ENCODE measurements around the gene CISD3. TPM values are rescaled to one million over a fixed set of nuclear protein-coding genes. Genes with fewer than 3 reads are reported as not detected.

Gene CISD3
- total and polyA plus RNA-seq, 3 experiments from 2014 or later = 58.2 to 73.4 (median 59.6) TPM

- Histone ChIP-seq H3K4me3 (ENCODE audit: low read length) (peak overlapping the region; percentile 47), H3K36me3 (ENCODE audit: insufficient read depth, low read length) (peaks cover 5% of the 10 kb centered on the region), H3K27me3 (ENCODE audit: insufficient read depth, low read length, poor library complexity, severe bottlenecking) (peaks cover 39% of the 10 kb centered on the region), H3K9me3 (ENCODE audit: low read length) (no peaks in the 10 kb centered on the region), H3K27ac (ENCODE audit: low read depth, low read length) (no peak overlapping the region), H3K4me1 (ENCODE audit: insufficient read depth, low read length) (peaks cover 61% of the 10 kb centered on the region)
- no peak for DNase-seq
- Mint-ChIP-seq H3K4me3 (peak overlapping the region in 6 of 7 donors; percentile 73 to 100 (median 96)), H3K4me1 (peaks cover 49 to 73% (median 55%) of the 10 kb centered on the region in 3 donors), H3K36me3 (peaks cover 3 to 22% (median 7%) of the 10 kb centered on the region in 3 donors), H3K27me3 (peaks cover 39 to 48% of the 10 kb centered on the region in 2 donors), H3K27ac (peak overlapping the region in 1 of 8 donors; percentile 27), H3K9me3 (peaks cover 0 to 3% (median 0%) of the 10 kb centered on the region in 5 donors)
- POLR2A ChIA-PET = no interaction called here
- CTCF ChIA-PET = no interaction called here
These were observed 19.8 kb downstream of the CISD3 start for GRCh38 chr17:38750044-38750311.

- DNase-seq = peak in 1 of 5 donors; percentile 24
- Mint-ChIP-seq H3K27ac (peak overlapping the region in 6 of 8 donors; percentile 10 to 93 (median 44)), H3K36me3 (peaks cover 3 to 24% (median 7%) of the 10 kb centered on the region in 3 donors), H3K4me3 (peak overlapping the region; percentile 88 to 100 (median 98)), H3K4me1 (peaks cover 49 to 73% (median 55%) of the 10 kb centered on the region in 3 donors), H3K9me3 (peaks cover 0 to 3% (median 0%) of the 10 kb centered on the region in 5 donors), H3K27me3 (peaks cover 38 to 44% of the 10 kb centered on the region in 2 donors)
- peaks cover 39% of the 10 kb centered on the region for H3K27me3 ChIP-seq (ENCODE audit: insufficient read depth, low read length, poor library complexity, severe bottlenecking)
- H3K4me3 ChIP-seq (ENCODE audit: low read length) = peak overlapping the region; percentile 98
- peaks cover 7% of the 10 kb centered on the region for H3K36me3 ChIP-seq (ENCODE audit: insufficient read depth, low read length)
- POLR2A ChIA-PET = interaction anchor here (0.6 to 2.3 kb wide), 3 partner anchors 16 to 192 kb away, joined by 3 to 10 read pairs (median 3); no protein-coding TSS in a partner anchor
- H3K4me1 ChIP-seq (ENCODE audit: insufficient read depth, low read length) = peaks cover 61% of the 10 kb centered on the region
- no peaks in the 10 kb centered on the region for H3K9me3 ChIP-seq (ENCODE audit: low read length)
- CTCF ChIA-PET = interaction anchor here (1.8 to 2.5 kb wide), 2 partner anchors 15 to 19 kb away, joined by 4 to 15 read pairs; no protein-coding TSS in a partner anchor
- H3K27ac ChIP-seq (ENCODE audit: low read depth, low read length) = peak overlapping the region; percentile 91
These were observed 20.4 kb downstream of the CISD3 start for GRCh38 chr17:38750312-38751121.

- H3K27ac ChIP-seq (ENCODE audit: low read depth, low read length) = peak overlapping the region; percentile 91
- peaks cover 61% of the 10 kb centered on the region for H3K4me1 ChIP-seq (ENCODE audit: insufficient read depth, low read length)
- H3K36me3 ChIP-seq (ENCODE audit: insufficient read depth, low read length) = peaks cover 14% of the 10 kb centered on the region
- H3K9me3 ChIP-seq (ENCODE audit: low read length) = no peaks in the 10 kb centered on the region
- H3K27me3 ChIP-seq (ENCODE audit: insufficient read depth, low read length, poor library complexity, severe bottlenecking) = peaks cover 39% of the 10 kb centered on the region
- Mint-ChIP-seq H3K9me3 (peaks cover 0 to 3% (median 0%) of the 10 kb centered on the region in 5 donors), H3K4me3 (peak overlapping the region; percentile 88 to 100 (median 98)), H3K36me3 (peaks cover 3 to 32% (median 7%) of the 10 kb centered on the region in 3 donors), H3K27me3 (peaks cover 31 to 36% of the 10 kb centered on the region in 2 donors), H3K27ac (peak overlapping the region in 7 of 8 donors; percentile 89 to 99 (median 97)), H3K4me1 (peaks cover 52 to 78% (median 55%) of the 10 kb centered on the region in 3 donors)
- ChIA-PET CTCF (interaction anchor here (0.7 to 2.5 kb wide), 6 partner anchors 11 to 193 kb away, joined by 3 to 15 read pairs (median 4); partner anchors contain the start of gene EPOP), POLR2A (interaction anchor here (0.6 to 2.3 kb wide), 7 partner anchors 8 to 193 kb away, joined by 3 to 10 read pairs (median 4); no protein-coding TSS in a partner anchor)
- DNase-seq = no peak
- peak overlapping the region; percentile 98 for H3K4me3 ChIP-seq (ENCODE audit: low read length)
These were observed 21.1 kb downstream of the CISD3 start for GRCh38 chr17:38751144-38751807.

- peaks cover 3 to 35% (median 7%) of the 10 kb centered on the region in 3 donors for H3K36me3 Mint-ChIP-seq
- H3K27ac Mint-ChIP-seq = peak overlapping the region; percentile 89 to 99 (median 97)
- Histone ChIP-seq H3K9me3 (ENCODE audit: low read length) (no peaks in the 10 kb centered on the region), H3K4me1 (ENCODE audit: insufficient read depth, low read length) (peaks cover 57% of the 10 kb centered on the region), H3K27ac (ENCODE audit: low read depth, low read length) (peak overlapping the region; percentile 91), H3K36me3 (ENCODE audit: insufficient read depth, low read length) (peaks cover 17% of the 10 kb centered on the region), H3K4me3 (ENCODE audit: low read length) (peak overlapping the region; percentile 98), H3K27me3 (ENCODE audit: insufficient read depth, low read length, poor library complexity, severe bottlenecking) (peaks cover 33% of the 10 kb centered on the region)
- peaks cover 25 to 31% of the 10 kb centered on the region in 2 donors for H3K27me3 Mint-ChIP-seq
- peak; percentile 66 to 89 (median 82) for DNase-seq
- H3K4me1 Mint-ChIP-seq = peaks cover 47 to 73% (median 52%) of the 10 kb centered on the region in 3 donors
- POLR2A ChIA-PET = interaction anchor here (0.5 to 2.3 kb wide), 8 partner anchors 9 to 193 kb away, joined by 3 to 10 read pairs (median 4); partner anchors contain the start of gene MLLT6
- H3K9me3 Mint-ChIP-seq = peaks cover 0 to 3% (median 0%) of the 10 kb centered on the region in 5 donors
- peak overlapping the region; percentile 88 to 100 (median 98) for H3K4me3 Mint-ChIP-seq
- CTCF ChIA-PET = interaction anchor here (0.7 to 2.5 kb wide), 5 partner anchors 16 to 193 kb away, joined by 3 to 15 read pairs (median 4); partner anchors contain the start of gene EPOP
These were observed 21.7 kb downstream of the CISD3 start for GRCh38 chr17:38751808-38752307.

GRCh38 chr17:38752308-38753070, 22.3 kb downstream of the CISD3 start, which contains the start of gene PSMB3:
TSS of gene PSMB3 (plus strand) at chr17:38752741. CDS start at chr17:38752827, 86 bp downstream.
- DNase-seq = peak; percentile 91 to 97 (median 96)
- POLR2A ChIA-PET = interaction anchor here (0.5 to 2.3 kb wide), 9 partner anchors 9 to 194 kb away, joined by 3 to 10 read pairs (median 4); partner anchors contain the start of gene MLLT6
- peaks cover 3 to 39% (median 7%) of the 10 kb centered on the region in 3 donors for H3K36me3 Mint-ChIP-seq
- Histone ChIP-seq H3K4me3 (ENCODE audit: low read length) (peak within 1 kb of the TSS; percentile 98), H3K27ac (ENCODE audit: low read depth, low read length) (peak within 1 kb of the TSS; percentile 91), H3K27me3 (ENCODE audit: insufficient read depth, low read length, poor library complexity, severe bottlenecking) (peaks cover 29% of the 10 kb centered on the region), H3K9me3 (ENCODE audit: low read length) (no peaks in the 10 kb centered on the region), H3K36me3 (ENCODE audit: insufficient read depth, low read length) (peaks cover 17% of the 10 kb centered on the region), H3K4me1 (ENCODE audit: insufficient read depth, low read length) (peaks cover 55% of the 10 kb centered on the region)
- peak within 1 kb of the TSS; percentile 88 to 100 (median 98) for H3K4me3 Mint-ChIP-seq
- peaks cover 0 to 3% (median 0%) of the 10 kb centered on the region in 5 donors for H3K9me3 Mint-ChIP-seq
- H3K27me3 Mint-ChIP-seq = peaks cover 24 to 29% of the 10 kb centered on the region in 2 donors
- H3K4me1 Mint-ChIP-seq = peaks cover 46 to 72% (median 52%) of the 10 kb centered on the region in 3 donors
- CTCF ChIA-PET = interaction anchor here (0.7 to 2.5 kb wide), 5 partner anchors 17 to 400 kb away, joined by 3 to 15 read pairs (median 3); partner anchors contain the start of gene EPOP
- H3K27ac Mint-ChIP-seq = peak within 1 kb of the TSS; percentile 89 to 99 (median 97)

GRCh38 chr17:38753071-38753506, 22.9 kb downstream of the CISD3 start:
- no peaks in the 10 kb centered on the region for H3K9me3 ChIP-seq (ENCODE audit: low read length)
- peaks cover 20% of the 10 kb centered on the region for H3K36me3 ChIP-seq (ENCODE audit: insufficient read depth, low read length)
- H3K4me3 ChIP-seq (ENCODE audit: low read length) = peak overlapping the region; percentile 98
- Mint-ChIP-seq H3K4me1 (peaks cover 43 to 68% (median 52%) of the 10 kb centered on the region in 3 donors), H3K9me3 (peaks cover 0 to 3% (median 0%) of the 10 kb centered on the region in 5 donors), H3K36me3 (peaks cover 3 to 43% (median 7%) of the 10 kb centered on the region in 3 donors), H3K4me3 (peak overlapping the region; percentile 88 to 100 (median 98)), H3K27me3 (peaks cover 21 to 27% of the 10 kb centered on the region in 2 donors), H3K27ac (peak overlapping the region; percentile 27 to 99 (median 97))
- CTCF ChIA-PET = interaction anchor here (1.2 kb wide), 1 partner anchor 400 kb away, joined by 3 read pairs; no protein-coding TSS in a partner anchor
- peaks cover 51% of the 10 kb centered on the region for H3K4me1 ChIP-seq (ENCODE audit: insufficient read depth, low read length)
- H3K27ac ChIP-seq (ENCODE audit: low read depth, low read length) = peak overlapping the region; percentile 91
- H3K27me3 ChIP-seq (ENCODE audit: insufficient read depth, low read length, poor library complexity, severe bottlenecking) = peaks cover 25% of the 10 kb centered on the region
- POLR2A ChIA-PET = interaction anchor here (1.2 kb wide), 1 partner anchor 121 kb away, joined by 4 read pairs; no protein-coding TSS in a partner anchor
- DNase-seq = no peak
